ENCODE measurements around the gene KIAA0753.
A peak's percentile ranks its signal among the peaks of the same experiment; 100 is the strongest.

GRCh38 chr17:6666077-6666521 lies 25.6 kb upstream of the KIAA0753 start:
- peak; percentile 92 for TF ChIP-seq CTCF (IDR thresholded peaks at IDR 0.05)
- no peak for TF ChIP-seq EP300 (IDR thresholded peaks at IDR 0.05; ENCODE audit: borderline replicate concordance in 1 of 2, low read depth in 1 of 2, low read length in 1 of 2)
- no peak for TF ChIP-seq GATA2 (CRISPR knock-in tag; IDR thresholded peaks at IDR 0.05)
- TF ChIP-seq POLR2AphosphoS5 (IDR thresholded peaks at IDR 0.05; ENCODE audit: low read depth, low read length): no peak
- TF ChIP-seq FOXM1 (IDR thresholded peaks at IDR 0.05; ENCODE audit: low read depth): no peak

All from SK-N-SH (cell line).